ENCODE data around the gene CLDN6. TPM values are rescaled to one million over a fixed set of nuclear protein-coding genes. Genes with fewer than 3 reads are reported as not detected.

The CLDN6 gene
- total and polyA plus RNA-seq, 9 of the 15 experiments (the other 6 are each of a cell fraction or from before 2014, with no cell fraction given) = 0.22 to 0.75 (median 0.38) TPM; not detected in 3

DNA sequence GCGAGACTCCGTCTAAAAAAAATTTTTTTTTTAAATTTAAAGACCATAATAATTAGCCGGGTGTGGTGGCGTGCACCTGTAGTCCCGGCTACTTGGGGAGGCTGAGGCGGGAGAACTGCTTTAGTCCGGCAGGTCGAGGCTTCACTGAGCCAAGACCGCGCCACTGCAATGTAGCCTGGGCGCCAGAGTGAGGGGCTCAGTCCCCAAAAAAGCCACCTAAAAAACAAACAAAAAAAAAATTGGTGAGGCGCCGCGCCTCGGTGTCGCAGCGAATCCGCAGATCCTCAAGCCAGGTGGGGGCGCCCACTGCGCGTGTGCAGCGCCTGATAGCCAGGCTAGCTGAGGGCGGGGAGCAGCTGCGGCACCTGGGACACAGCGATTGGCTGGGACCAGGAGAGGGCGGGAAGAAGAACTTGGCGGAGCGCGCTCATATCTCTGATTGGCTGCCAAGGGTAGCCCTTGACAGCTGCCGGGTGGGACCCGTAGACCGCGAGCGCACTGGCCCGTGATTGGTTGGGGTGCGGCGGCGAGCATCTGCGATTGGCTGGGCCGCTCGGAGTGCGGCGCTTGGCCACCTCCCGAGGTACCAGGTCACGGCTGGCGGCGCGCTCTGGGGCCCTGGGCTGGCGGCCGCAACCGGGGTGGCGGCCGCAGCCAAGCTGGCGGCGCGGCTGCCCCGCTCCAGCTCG is 14.3 kb downstream of the CLDN6 start (continued):
- TF ChIP-seq, protein P1, sequence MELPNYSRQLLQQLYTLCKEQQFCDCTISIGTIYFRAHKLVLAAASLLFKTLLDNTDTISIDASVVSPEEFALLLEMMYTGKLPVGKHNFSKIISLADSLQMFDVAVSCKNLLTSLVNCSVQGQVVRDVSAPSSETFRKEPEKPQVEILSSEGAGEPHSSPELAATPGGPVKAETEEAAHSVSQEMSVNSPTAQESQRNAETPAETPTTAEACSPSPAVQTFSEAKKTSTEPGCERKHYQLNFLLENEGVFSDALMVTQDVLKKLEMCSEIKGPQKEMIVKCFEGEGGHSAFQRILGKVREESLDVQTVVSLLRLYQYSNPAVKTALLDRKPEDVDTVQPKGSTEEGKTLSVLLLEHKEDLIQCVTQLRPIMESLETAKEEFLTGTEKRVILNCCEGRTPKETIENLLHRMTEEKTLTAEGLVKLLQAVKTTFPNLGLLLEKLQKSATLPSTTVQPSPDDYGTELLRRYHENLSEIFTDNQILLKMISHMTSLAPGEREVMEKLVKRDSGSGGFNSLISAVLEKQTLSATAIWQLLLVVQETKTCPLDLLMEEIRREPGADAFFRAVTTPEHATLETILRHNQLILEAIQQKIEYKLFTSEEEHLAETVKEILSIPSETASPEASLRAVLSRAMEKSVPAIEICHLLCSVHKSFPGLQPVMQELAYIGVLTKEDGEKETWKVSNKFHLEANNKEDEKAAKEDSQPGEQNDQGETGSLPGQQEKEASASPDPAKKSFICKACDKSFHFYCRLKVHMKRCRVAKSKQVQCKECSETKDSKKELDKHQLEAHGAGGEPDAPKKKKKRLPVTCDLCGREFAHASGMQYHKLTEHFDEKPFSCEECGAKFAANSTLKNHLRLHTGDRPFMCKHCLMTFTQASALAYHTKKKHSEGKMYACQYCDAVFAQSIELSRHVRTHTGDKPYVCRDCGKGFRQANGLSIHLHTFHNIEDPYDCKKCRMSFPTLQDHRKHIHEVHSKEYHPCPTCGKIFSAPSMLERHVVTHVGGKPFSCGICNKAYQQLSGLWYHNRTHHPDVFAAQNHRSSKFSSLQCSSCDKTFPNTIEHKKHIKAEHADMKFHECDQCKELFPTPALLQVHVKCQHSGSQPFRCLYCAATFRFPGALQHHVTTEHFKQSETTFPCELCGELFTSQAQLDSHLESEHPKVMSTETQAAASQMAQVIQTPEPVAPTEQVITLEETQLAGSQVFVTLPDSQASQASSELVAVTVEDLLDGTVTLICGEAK (IDR thresholded peaks at IDR 0.05) = 0 out of 2 replicates have a peak, but pooled peaks have one; percentile 20
- TF ChIP-seq, protein P1 (CRISPR knock-in tag; IDR thresholded peaks at IDR 0.05) = no peak
- TF ChIP-seq, protein P2, sequence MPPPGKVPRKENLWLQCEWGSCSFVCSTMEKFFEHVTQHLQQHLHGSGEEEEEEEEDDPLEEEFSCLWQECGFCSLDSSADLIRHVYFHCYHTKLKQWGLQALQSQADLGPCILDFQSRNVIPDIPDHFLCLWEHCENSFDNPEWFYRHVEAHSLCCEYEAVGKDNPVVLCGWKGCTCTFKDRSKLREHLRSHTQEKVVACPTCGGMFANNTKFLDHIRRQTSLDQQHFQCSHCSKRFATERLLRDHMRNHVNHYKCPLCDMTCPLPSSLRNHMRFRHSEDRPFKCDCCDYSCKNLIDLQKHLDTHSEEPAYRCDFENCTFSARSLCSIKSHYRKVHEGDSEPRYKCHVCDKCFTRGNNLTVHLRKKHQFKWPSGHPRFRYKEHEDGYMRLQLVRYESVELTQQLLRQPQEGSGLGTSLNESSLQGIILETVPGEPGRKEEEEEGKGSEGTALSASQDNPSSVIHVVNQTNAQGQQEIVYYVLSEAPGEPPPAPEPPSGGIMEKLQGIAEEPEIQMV (tag; conservative IDR thresholded peaks at IDR 0.05; ENCODE audit: low read depth) = no peak
- TF ChIP-seq TBP (optimal IDR thresholded peaks at IDR 0.05; ENCODE audit: low read depth, low read length) (no peak), ZNF436 (CRISPR knock-in tag; IDR thresholded peaks at IDR 0.05) (no peak), SP1 (CRISPR knock-in tag; IDR thresholded peaks at IDR 0.05) (peak; percentile 88), MAX (CRISPR knock-in tag; IDR thresholded peaks at IDR 0.05) (peak; percentile 85), NCOA6 (IDR thresholded peaks at IDR 0.05) (no peak), RNF2 (IDR thresholded peaks at IDR 0.05) (no peak), RFX7 (CRISPR knock-in tag; IDR thresholded peaks at IDR 0.05) (no peak), NFIC (IDR thresholded peaks at IDR 0.05) (no peak), ZKSCAN1 (IDR thresholded peaks at IDR 0.05; ENCODE audit: low read depth, low read length) (peak; percentile 12; the same call in 1 of the 2 replicates), ZNF586 (CRISPR knock-in tag; conservative IDR thresholded peaks at IDR 0.05) (no peak), CCAR2 (IDR thresholded peaks at IDR 0.05; ENCODE audit: low read depth, low read length) (no peak), MLX (CRISPR knock-in tag; conservative IDR thresholded peaks at IDR 0.05) (no peak)
- TF ChIP-seq, protein P3, sequence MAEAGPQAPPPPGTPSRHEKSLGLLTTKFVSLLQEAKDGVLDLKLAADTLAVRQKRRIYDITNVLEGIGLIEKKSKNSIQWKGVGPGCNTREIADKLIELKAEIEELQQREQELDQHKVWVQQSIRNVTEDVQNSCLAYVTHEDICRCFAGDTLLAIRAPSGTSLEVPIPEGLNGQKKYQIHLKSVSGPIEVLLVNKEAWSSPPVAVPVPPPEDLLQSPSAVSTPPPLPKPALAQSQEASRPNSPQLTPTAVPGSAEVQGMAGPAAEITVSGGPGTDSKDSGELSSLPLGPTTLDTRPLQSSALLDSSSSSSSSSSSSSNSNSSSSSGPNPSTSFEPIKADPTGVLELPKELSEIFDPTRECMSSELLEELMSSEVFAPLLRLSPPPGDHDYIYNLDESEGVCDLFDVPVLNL (CRISPR knock-in tag; IDR thresholded peaks at IDR 0.05; ENCODE audit: low read depth) = peak; percentile 20; the same call in 1 of the 2 replicates

Measured in K562 (cell line).